GM10248 (cell line): Measurements from ENCODE around the gene MARCKS.

Source experiments
- CTCF ChIA-PET: fragments of 300-600 bp; sonication (Branson Sonifier 250); formaldehyde crosslinking; extraction: SDS; loops from one replicate; lab custom pipeline; 2021; ENCODE audit warnings: antibody characterized with exemption; lab: Yijun Ruan, JAX
- POLR2A ChIA-PET: fragments of 350-650 bp; sonication (Branson Sonifier 250); formaldehyde crosslinking; extraction: SDS; loops from one replicate; lab custom pipeline; 2020; ENCODE audit warnings: antibody characterized with exemption; lab: Yijun Ruan, JAX
- DNase-seq: peaks from one replicate; pipeline ENCODE4 v3.0.0; 2012; ENCODE audit errors: extremely low spot score
- TF ChIP-seq, protein P1 (sequence below): IDR thresholded peaks from 2 replicates; pipeline ENCODE4 v1.5.1; 2012; ENCODE audit warnings: mild to moderate bottlenecking, low read depth; ENCODE audit errors: extremely low read depth, missing control alignments, control extremely low read depth

Gene MARCKS

DNA sequence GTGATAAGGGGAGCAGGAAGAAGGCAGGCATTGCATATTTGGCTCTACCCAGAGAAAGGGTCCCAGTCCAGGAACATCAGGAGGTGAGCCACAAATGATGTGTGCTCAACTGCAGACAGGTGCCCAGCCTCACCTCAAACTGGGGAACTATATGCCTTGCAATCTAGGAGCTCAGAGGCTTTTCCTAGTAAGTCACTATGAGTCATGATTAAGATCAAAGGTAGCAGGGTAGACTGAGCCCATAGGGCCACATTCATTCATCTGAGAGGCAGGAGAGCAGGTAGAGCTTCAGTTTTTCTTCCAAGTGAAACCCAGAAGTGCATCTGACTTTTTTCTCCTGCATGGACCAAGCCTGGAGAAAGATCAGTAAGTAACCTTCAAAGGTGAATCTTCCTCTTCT lies 31.3 kb downstream of the MARCKS start:
- POLR2A ChIA-PET = no interaction called here
- TF ChIP-seq, protein P1, sequence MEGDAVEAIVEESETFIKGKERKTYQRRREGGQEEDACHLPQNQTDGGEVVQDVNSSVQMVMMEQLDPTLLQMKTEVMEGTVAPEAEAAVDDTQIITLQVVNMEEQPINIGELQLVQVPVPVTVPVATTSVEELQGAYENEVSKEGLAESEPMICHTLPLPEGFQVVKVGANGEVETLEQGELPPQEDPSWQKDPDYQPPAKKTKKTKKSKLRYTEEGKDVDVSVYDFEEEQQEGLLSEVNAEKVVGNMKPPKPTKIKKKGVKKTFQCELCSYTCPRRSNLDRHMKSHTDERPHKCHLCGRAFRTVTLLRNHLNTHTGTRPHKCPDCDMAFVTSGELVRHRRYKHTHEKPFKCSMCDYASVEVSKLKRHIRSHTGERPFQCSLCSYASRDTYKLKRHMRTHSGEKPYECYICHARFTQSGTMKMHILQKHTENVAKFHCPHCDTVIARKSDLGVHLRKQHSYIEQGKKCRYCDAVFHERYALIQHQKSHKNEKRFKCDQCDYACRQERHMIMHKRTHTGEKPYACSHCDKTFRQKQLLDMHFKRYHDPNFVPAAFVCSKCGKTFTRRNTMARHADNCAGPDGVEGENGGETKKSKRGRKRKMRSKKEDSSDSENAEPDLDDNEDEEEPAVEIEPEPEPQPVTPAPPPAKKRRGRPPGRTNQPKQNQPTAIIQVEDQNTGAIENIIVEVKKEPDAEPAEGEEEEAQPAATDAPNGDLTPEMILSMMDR = no peak
- DNase-seq = no peak
- CTCF ChIA-PET = interaction anchor here (0.9 to 3.8 kb wide), 4 partner anchors 8 to 1102 kb away, joined by 3 to 36 read pairs (median 12); no protein-coding TSS in a partner anchor

DNA sequence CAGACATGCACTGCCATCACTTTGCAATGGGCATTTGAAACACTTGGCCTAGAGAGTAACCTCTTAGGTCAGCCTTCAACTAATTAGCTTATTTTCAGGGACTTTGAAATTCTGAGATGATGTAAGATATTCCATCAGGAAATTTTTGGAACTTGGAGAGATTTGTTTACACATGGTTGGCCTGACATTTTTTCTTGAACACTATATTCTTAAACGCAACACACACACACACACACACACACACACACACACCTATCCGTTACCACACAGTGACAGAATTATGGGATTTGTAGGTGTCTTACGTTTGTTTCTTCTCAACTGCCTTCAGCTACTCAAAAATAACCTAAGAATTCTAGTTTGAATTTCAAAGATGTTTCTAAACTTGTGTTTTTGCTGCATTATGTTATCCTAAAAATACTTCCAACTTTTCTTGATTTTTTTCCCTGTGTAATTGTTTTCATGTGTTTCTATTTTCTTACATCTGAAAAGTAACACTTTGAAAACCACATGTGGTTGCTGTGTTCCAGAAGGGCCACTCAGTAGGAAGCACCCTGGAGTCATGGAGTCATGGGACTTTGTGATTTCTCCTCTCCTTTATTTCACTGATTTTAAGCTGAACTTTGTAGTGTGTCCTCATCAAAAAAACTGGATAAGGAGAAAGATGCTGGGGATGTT lies 31.9 kb downstream of the MARCKS start:
- TF ChIP-seq, protein P1 = no peak
- POLR2A ChIA-PET = no interaction called here
- CTCF ChIA-PET = interaction anchor here (0.9 to 3.8 kb wide), 6 partner anchors 9 to 1103 kb away, joined by 3 to 36 read pairs (median 6); no protein-coding TSS in a partner anchor
- no peak for DNase-seq

DNA sequence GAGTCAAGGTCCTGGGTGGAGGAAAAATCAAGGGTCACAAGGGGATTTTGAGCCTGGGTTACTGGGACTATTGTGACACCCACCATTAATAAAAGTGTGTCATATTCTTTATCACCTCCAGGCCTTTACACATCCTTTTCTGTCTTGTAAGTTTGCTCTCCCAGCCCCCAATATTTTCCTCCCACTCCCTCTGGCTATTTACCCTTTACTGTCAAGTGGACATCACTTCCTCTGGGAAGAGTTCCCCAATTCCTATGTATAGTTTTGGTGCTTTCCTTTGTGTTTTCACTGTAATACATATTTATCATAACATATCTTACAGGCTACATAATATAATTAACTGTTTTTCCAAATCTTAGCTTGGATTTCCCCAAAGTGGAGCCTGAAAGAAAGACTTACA lies 36.3 kb downstream of the MARCKS start:
- TF ChIP-seq, protein P1 = no peak
- CTCF ChIA-PET = interaction anchor here (0.8 to 0.9 kb wide), 2 partner anchors 14 to 16 kb away, joined by 3 to 5 read pairs; no protein-coding TSS in a partner anchor
- no peak for DNase-seq
- POLR2A ChIA-PET = no interaction called here

DNA sequence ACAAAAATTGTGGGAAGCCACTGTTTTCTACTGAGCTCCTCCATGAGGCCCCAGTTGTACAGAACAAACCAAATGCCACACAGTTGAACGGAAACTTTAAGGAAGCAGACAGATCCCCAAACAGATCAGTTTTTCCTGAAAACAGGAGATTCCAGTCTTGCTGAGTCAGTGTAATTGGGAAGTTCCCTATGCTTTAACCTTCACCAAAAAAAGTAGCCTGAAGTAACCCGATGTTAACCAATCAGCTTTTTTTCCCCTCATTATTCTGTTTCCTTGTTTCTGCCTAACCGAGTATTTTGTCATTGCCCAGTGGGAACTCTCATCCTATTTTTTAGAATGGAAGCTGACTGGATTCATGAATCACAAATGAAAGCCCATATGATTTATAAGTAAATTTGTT lies 36.7 kb downstream of the MARCKS start:
- TF ChIP-seq, protein P1 = no peak
- POLR2A ChIA-PET = no interaction called here
- DNase-seq = no peak
- CTCF ChIA-PET = interaction anchor here (0.8 to 0.9 kb wide), 2 partner anchors 13 to 16 kb away, joined by 3 to 5 read pairs; no protein-coding TSS in a partner anchor

DNA sequence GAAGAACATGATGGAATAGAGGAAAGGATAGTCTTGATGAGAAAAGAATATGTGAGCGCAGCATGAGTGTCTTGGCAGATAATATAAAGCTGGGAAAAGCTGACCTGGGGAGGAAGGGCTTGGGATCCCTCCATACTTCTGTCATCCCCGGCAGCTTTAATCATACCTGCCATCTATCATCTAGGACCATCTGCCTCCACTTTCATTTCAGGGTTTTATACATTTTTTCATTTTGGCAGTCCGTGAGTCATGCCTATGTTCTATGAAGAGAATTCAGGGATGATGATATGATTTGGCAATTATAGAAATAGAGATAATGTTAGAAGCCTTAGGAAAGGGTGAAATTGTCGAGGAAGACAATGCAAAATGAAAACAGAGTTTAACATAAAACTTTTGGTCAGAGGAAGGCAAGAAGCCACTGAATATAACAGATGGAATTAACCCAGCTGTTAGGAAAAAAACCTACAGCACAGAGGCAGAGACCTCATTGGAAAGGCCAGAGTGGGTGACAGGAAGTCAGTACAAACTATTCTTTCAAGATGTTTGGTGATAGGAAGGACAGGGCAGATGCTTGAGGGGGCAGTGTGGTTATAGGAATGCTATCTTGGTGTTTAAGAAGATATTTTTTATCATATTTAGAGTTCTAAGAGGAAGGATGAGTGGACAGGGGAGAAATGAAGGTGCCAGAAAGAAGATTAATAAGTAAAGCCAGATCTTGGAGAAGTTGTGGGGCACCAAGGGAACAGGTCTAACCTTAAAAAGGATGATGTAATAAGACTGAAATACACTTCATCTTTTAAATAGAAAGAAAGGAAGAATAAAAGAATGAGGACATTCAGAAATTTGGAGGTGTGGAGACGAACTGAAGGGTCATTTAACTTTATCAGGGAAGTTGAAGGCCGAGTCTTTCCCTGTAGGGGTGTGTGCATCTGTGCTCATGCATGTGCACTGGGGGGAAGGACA lies 37.8 kb downstream of the MARCKS start:
- CTCF ChIA-PET = interaction anchor here (1.3 to 7.0 kb wide), 3 partner anchors 9 to 16 kb away, joined by 3 to 47 read pairs (median 6); no protein-coding TSS in a partner anchor
- POLR2A ChIA-PET = interaction anchor here (0.6 kb wide), 1 partner anchor 16 kb away, joined by 7 read pairs; no protein-coding TSS in a partner anchor
- no peak for DNase-seq
- TF ChIP-seq, protein P1 = no peak

DNA sequence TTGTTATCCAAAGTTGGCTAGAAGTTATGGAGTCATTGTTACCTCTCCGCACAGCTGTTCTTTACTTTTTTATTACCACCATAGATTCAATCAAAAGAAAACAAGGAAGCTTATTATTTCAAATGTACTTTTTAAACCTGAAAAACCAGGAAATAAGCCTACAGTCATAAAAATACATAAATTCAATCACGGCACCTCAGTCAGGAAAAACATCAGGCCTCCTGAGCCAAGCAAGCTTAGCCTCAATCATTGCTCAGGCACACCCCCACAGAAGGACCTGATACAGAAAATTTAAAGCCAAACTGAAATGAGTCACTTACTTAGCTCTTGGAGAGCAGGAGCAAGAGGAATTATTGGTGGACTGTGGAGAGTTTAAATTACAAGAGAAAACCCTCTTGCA lies 44.3 kb downstream of the MARCKS start:
- ChIA-PET CTCF (interaction anchor here (1.8 kb wide), 1 partner anchor 22 kb away, joined by 6 read pairs; no protein-coding TSS in a partner anchor), POLR2A (no interaction called here)
- DNase-seq = no peak
- TF ChIP-seq, protein P1 = no peak
